Naive B cell (primary cell): ENCODE measurements around the gene ACSS1. TPM values are rescaled to one million over a fixed set of nuclear protein-coding genes. Genes with fewer than 3 reads are reported as not detected.

Experiments used
- ATAC-seq, 2 donors: fragments of 150-1000 bp; cut with Tn5 transposase; 2 replicates each; pipeline ENCODE4 v1.10.0; 2021; ENCODE audit warnings: low read depth in 2 of 2, mild to moderate bottlenecking in 2 of 2, moderate library complexity in 2 of 2
- DNase-seq: peaks from one replicate; pipeline ENCODE4 v3.0.0; 2022
- H3K27ac Mint-ChIP-seq, 6 donors: one replicate each; pipeline ENCODE4 v1.8.0; 2020 to 2022; ENCODE audit warnings: mild to moderate bottlenecking in 6 of 6, mixed read lengths in 6 of 6, moderate library complexity in 5 of 6, inconsistent platforms in 2 of 6
- H3K27me3 Mint-ChIP-seq, 3 donors: one replicate each; pipeline ENCODE4 v1.8.0; 2021 to 2022; ENCODE audit warnings: mixed read lengths in 3 of 3, mild to moderate bottlenecking in 1 of 3
- H3K36me3 Mint-ChIP-seq, 2 donors: one replicate each; pipeline ENCODE4 v1.8.0; 2020 to 2022; ENCODE audit warnings: mixed read lengths in 2 of 2, inconsistent platforms in 1 of 2, mild to moderate bottlenecking in 1 of 2
- H3K4me1 Mint-ChIP-seq, 3 donors: one replicate each; pipeline ENCODE4 v1.8.0; 2020 to 2022; ENCODE audit warnings: mixed read lengths in 3 of 3, inconsistent platforms in 1 of 3, mild to moderate bottlenecking in 1 of 3, moderate library complexity in 1 of 3
- H3K4me3 Mint-ChIP-seq, 8 donors: one replicate each; pipeline ENCODE4 v1.8.0; 2020 to 2022; ENCODE audit warnings: mild to moderate bottlenecking in 8 of 8, mixed read lengths in 8 of 8, moderate library complexity in 8 of 8, inconsistent platforms in 2 of 8
- H3K9me3 Mint-ChIP-seq, 7 donors: one replicate each; pipeline ENCODE4 v1.8.0; 2020 to 2022; ENCODE audit warnings: mixed read lengths in 7 of 7, mild to moderate bottlenecking in 5 of 7, inconsistent platforms in 2 of 7, moderate library complexity in 1 of 7
- polyA plus RNA-seq, 6 donors: library from polyadenylated mRNA; unstranded; fragments of 300-500 nt; fragmentation: Illumina TruSeq; gene quantifications; one replicate each; pipeline ENCODE4 v1.2.3, GENCODE V29; 2021; ENCODE audit warnings: low read depth in 6 of 6

Gene ACSS1
- polyA plus RNA-seq, 6 donors from 2014 or later: 84.6 to 115 (median 92.8) TPM

DNA sequence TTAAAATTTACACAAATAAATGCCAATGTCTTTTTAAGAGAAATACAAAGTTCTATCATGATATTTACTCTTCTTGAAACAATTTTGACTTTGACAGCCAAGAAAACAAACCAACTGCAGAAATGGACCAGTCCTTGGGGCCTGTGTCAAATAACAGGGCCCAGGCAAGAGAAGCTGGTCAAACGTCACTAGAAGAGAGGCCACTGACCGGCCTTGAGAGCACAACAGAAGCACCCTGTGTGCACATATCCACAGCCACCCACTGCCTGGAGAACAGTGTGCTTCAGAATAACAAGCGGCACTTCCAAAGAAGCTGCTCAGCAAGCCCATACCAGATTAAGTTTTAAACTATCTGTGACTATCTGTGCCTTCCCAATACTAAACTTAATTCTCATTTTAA lies 80.1 kb downstream of the ACSS1 start:
- Mint-ChIP-seq H3K27me3 (no peaks in the 10 kb centered on the region), H3K36me3 (peaks cover 68 to 84% of the 10 kb centered on the region in 2 donors), H3K9me3 (peaks cover 4 to 16% (median 10%) of the 10 kb centered on the region in 7 donors), H3K4me3 (no peak overlapping the region), H3K4me1 (peaks cover 11 to 27% (median 17%) of the 10 kb centered on the region in 3 donors), H3K27ac (no peak overlapping the region)
- no peak for DNase-seq
- no peak for ATAC-seq

DNA sequence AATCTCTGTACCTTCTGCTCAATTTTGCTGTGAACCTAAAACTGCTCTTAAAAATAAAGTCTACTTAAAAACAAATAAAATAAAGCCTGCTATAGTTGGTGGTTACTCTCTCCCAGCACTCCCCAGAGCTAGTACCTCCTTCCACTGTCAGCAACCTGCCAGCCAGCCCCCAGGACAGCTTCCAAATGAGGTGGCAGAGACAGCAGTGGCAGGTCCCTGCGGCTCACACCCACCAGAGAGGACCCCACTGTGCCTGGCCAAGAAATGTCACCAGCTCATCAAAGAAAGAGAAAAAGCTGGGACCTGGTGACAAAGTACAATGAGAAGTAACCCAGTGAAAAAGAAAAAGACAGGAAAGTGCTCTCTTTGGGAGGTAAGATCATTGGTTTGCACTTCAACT lies 80.6 kb downstream of the ACSS1 start:
- Mint-ChIP-seq H3K4me3 (no peak overlapping the region), H3K27ac (no peak overlapping the region), H3K27me3 (no peaks in the 10 kb centered on the region), H3K36me3 (peaks cover 63 to 83% of the 10 kb centered on the region in 2 donors), H3K9me3 (peaks cover 4 to 16% (median 10%) of the 10 kb centered on the region in 7 donors), H3K4me1 (peaks cover 11 to 23% (median 15%) of the 10 kb centered on the region in 3 donors)
- ATAC-seq (no peak), DNase-seq (no peak)

GRCh38 chr20:24972341-24972740 lies 85.6 kb downstream of the ACSS1 start:
- DNase-seq (no peak), ATAC-seq (no peak)
- H3K27ac Mint-ChIP-seq: no peak overlapping the region
- peaks cover 4 to 14% (median 6%) of the 10 kb centered on the region in 7 donors for H3K9me3 Mint-ChIP-seq
- H3K4me1 Mint-ChIP-seq: peaks cover 7 to 10% (median 9%) of the 10 kb centered on the region in 3 donors
- no peaks in the 10 kb centered on the region for H3K27me3 Mint-ChIP-seq
- H3K36me3 Mint-ChIP-seq: peaks cover 47 to 52% of the 10 kb centered on the region in 2 donors
- no peak overlapping the region for H3K4me3 Mint-ChIP-seq

DNA sequence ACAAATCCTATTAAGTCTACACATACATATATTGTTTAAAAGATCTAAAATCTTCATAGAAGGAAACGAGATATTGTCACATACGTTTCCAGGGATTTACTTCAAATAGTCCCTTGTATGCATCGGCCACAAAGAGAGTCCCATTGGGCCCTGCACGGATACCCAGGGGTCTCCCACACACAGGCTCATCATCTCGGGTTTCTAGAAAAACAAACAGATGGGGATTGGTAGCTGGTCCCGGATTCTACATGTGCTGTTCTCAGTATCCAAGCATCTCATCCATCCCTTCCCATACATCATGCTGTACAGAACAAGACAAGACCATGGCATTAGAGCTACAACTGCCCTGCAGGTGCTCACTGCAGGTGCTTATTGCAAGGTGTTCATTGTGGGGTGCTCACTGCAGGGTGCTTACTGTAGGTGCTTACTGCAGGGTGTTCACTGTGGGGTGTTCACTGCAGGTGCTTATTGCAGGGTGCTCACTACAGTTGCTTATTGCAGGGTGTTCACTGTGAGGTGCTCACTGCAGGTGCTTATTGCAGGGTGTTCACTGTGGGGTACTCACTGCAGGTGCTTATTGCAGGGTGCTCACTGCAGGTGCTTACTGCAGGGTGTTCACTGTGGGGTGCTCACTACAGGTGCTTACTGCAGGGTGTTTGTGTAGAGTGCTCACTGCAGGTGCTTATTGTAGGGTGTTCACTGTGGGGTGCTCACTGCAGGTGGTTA lies 86.4 kb downstream of the ACSS1 start:
- Mint-ChIP-seq H3K4me3 (no peak overlapping the region), H3K36me3 (peaks cover 44 to 46% of the 10 kb centered on the region in 2 donors), H3K4me1 (peaks cover 7 to 10% (median 10%) of the 10 kb centered on the region in 3 donors), H3K27ac (no peak overlapping the region), H3K9me3 (peaks cover 3 to 14% (median 5%) of the 10 kb centered on the region in 7 donors), H3K27me3 (no peaks in the 10 kb centered on the region)
- ATAC-seq: no peak
- no peak for DNase-seq

- peak overlapping the region in 2 of 8 donors; percentile 2 to 10 for H3K4me3 Mint-ChIP-seq
- H3K4me1 Mint-ChIP-seq: peaks cover 7 to 10% (median 10%) of the 10 kb centered on the region in 3 donors
- DNase-seq (no peak), ATAC-seq (no peak)
- peaks cover 39 to 44% of the 10 kb centered on the region in 2 donors for H3K36me3 Mint-ChIP-seq
- H3K27ac Mint-ChIP-seq: peak overlapping the region in 4 of 6 donors; percentile 13 to 77 (median 54)
- peaks cover 0 to 6% (median 0%) of the 10 kb centered on the region in 7 donors for H3K9me3 Mint-ChIP-seq
- H3K27me3 Mint-ChIP-seq: no peaks in the 10 kb centered on the region
These were observed 87.2 kb downstream of the ACSS1 start for GRCh38 chr20:24970754-24971153.

- Mint-ChIP-seq H3K4me1 (peaks cover 7 to 10% (median 10%) of the 10 kb centered on the region in 3 donors), H3K27me3 (no peaks in the 10 kb centered on the region), H3K27ac (no peak overlapping the region), H3K36me3 (peaks cover 38 to 39% of the 10 kb centered on the region in 2 donors), H3K4me3 (no peak overlapping the region), H3K9me3 (no peaks in the 10 kb centered on the region)
- no peak for ATAC-seq
- no peak for DNase-seq
These were observed 87.8 kb downstream of the ACSS1 start for GRCh38 chr20:24970030-24970553.

GRCh38 chr20:24969186-24970029 lies 88.5 kb downstream of the ACSS1 start:
- Mint-ChIP-seq H3K36me3 (peaks cover 40 to 45% of the 10 kb centered on the region in 2 donors), H3K4me1 (peaks cover 7 to 10% (median 10%) of the 10 kb centered on the region in 3 donors), H3K9me3 (no peaks in the 10 kb centered on the region), H3K27ac (no peak overlapping the region), H3K27me3 (no peaks in the 10 kb centered on the region), H3K4me3 (no peak overlapping the region)
- ATAC-seq: no peak
- no peak for DNase-seq

GRCh38 chr20:24968278-24968800 lies 89.6 kb downstream of the ACSS1 start:
- H3K36me3 Mint-ChIP-seq: peaks cover 37 to 41% of the 10 kb centered on the region in 2 donors
- H3K27me3 Mint-ChIP-seq: no peaks in the 10 kb centered on the region
- H3K4me1 Mint-ChIP-seq: peaks cover 7 to 10% (median 10%) of the 10 kb centered on the region in 3 donors
- no peak overlapping the region for H3K4me3 Mint-ChIP-seq
- no peak for DNase-seq
- ATAC-seq: no peak
- no peaks in the 10 kb centered on the region for H3K9me3 Mint-ChIP-seq
- peak overlapping the region in 3 of 6 donors; percentile 15 to 73 (median 30) for H3K27ac Mint-ChIP-seq

DNA sequence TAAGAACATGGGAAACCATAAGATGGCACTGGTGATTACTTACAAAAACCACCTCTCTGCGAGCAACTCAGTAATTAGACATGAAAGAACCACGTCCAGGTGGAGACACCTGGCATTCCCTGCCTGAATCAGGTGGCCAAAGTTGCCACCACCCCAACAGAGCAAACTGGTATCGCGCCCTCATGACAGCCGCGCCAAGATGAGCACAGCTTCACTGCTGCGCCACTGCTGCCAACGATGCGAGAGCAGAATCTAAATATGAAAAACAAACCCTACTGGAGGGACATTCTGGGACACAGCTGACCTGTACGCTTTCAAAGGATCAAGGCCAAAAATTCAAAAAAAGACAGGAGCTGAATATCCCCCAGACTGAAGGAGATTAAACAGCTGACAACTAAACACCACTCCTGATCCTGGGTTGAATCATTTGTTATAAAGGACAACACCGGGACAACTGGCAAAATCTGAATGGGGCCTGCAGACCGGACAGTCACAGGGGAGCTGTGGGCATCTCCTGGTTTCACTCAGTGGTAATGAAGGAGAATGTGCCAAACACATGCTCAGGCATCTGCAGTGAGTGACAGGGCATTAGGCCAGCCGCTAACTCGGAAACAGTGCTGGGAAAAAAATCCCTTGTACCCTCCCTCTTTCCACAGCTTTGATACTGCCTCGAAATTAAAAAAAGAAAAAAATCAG lies 91.5 kb downstream of the ACSS1 start:
- Mint-ChIP-seq H3K36me3 (peaks cover 43 to 44% of the 10 kb centered on the region in 2 donors), H3K4me3 (no peak overlapping the region), H3K27me3 (no peaks in the 10 kb centered on the region), H3K4me1 (peaks cover 7 to 10% (median 9%) of the 10 kb centered on the region in 3 donors), H3K9me3 (no peaks in the 10 kb centered on the region), H3K27ac (no peak overlapping the region)
- ATAC-seq: no peak
- DNase-seq: no peak

DNA sequence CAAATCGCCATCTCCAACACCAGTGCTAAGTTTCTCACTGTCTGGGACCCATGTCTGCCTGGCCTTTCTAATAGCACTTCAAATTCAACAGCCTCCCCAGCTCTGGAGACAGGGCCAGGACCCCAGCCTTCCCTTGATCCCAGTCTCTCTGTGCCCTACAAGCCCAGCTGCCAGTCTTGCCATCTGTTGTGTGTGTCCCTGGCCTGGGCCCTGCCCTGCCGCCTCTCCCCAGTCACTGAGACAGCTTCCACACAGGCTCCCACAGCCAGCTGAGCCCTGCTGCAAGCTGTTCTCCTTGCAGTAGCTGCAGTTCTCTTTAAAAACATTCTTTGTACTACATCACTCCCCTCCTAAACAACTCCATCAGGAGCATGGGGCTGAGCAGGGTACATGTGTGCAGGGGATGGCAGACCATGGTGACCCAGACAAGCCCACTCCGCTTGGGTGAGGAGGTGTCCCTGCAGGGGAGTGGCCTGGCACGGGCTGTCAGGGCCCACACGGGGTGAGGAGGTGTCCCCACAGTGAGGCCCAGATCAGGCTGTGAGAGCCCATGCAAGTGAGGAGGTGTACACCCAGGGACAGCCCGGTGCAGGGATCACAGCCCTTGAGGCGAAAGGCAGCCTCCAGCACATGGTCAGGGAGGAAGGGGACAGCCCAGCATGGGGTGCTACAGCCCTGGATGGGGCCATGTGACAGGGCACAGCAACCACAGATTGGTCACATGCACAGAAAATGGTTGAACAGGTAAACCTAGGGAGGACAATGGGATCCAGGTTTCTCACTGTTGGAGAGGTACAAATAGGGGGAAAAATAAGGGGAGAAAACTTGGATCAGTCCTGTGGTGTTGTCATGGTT lies 92.6 kb downstream of the ACSS1 start:
- ATAC-seq: no peak
- Mint-ChIP-seq H3K27me3 (no peaks in the 10 kb centered on the region), H3K9me3 (no peaks in the 10 kb centered on the region), H3K4me3 (no peak overlapping the region), H3K27ac (no peak overlapping the region), H3K36me3 (peaks cover 42 to 44% of the 10 kb centered on the region in 2 donors), H3K4me1 (peaks cover 0 to 5% (median 0%) of the 10 kb centered on the region in 3 donors)
- DNase-seq: no peak

DNA sequence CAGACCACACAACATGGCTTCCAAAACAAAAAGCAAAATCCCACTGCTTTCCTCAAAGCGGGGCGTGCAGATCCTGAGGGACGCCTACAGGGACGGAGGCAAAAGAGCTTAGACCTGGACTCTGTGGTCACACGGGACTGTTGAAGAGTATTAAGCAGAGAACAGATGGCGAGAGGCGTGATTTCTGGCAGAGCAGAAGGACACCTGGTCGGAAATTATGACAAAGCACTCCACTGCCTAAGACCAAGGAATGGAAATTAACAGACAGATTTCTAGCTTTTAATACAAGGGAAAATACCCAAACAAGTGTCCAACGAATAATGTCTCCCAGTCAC lies 93.5 kb downstream of the ACSS1 start:
- Mint-ChIP-seq H3K27me3 (no peaks in the 10 kb centered on the region), H3K27ac (peak overlapping the region in 1 of 6 donors; percentile 65), H3K4me3 (peak overlapping the region in 1 of 8 donors; percentile 35), H3K36me3 (peaks cover 37 to 44% of the 10 kb centered on the region in 2 donors), H3K9me3 (no peaks in the 10 kb centered on the region), H3K4me1 (peaks cover 0 to 5% (median 0%) of the 10 kb centered on the region in 3 donors)
- DNase-seq: no peak
- no peak for ATAC-seq
